ENCODE data around the gene SPTBN5.

Gene SPTBN5

DNA sequence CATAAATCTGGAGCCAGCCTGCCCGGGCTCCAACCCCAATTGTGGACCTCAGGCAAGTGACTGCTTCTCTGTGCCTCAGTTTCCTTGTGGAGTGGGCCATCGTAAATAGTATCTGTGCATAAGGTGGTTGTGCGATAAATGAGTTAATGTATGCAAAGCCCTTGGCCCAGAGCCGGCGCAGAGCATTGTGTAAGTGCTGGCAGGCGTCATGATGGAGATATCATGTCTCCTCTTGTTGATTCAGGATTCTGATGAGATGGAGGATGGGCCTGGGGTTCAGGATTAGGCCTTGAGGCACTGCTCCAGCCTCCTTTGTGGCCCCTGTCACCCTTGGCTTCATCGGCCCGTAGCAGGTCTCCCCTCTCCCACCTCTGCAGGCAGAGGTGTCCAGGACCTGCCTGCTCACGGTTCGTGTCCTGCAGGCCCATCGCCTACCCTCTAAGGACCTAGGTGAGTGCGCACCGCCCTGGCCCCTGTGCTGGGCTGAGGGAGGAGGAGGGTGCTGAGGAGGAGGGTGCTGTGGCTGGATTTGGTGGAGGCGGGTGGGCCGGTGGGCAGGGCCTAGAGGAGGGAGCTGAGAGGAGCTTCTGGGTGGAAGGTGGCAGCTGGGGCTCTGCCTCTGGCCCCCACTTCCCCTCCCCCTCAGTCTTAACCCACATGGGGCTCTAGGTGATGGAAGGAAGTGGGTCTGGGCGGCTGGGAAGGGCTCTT is 53.9 kb downstream of the SPTBN5 start:
- Histone ChIP-seq H3K27me3 (ENCODE audit: low read depth, low read length) (no peaks in the 10 kb centered on the region), H3K9me3 (ENCODE audit: insufficient read depth, low read length) (no peaks in the 10 kb centered on the region), H3K4me1 (ENCODE audit: low read length) (no peaks in the 10 kb centered on the region), H3K4me2 (ENCODE audit: low read length) (no peak overlapping the region), H3K36me3 (replicated peaks; ENCODE audit: low read depth, low read length) (no peaks in the 10 kb centered on the region), H3K4me3 (ENCODE audit: low read length) (no peak overlapping the region), H3K79me2 (ENCODE audit: low read length) (no peaks in the 10 kb centered on the region), H4K20me1 (ENCODE audit: insufficient read depth, low read length) (no peaks in the 10 kb centered on the region), H3K27ac (ENCODE audit: low read length) (no peak overlapping the region), H3K9ac (ENCODE audit: low read length) (no peak overlapping the region), H2AFZ (ENCODE audit: low read depth, low read length) (no peak overlapping the region)
- TF ChIP-seq, protein P1, sequence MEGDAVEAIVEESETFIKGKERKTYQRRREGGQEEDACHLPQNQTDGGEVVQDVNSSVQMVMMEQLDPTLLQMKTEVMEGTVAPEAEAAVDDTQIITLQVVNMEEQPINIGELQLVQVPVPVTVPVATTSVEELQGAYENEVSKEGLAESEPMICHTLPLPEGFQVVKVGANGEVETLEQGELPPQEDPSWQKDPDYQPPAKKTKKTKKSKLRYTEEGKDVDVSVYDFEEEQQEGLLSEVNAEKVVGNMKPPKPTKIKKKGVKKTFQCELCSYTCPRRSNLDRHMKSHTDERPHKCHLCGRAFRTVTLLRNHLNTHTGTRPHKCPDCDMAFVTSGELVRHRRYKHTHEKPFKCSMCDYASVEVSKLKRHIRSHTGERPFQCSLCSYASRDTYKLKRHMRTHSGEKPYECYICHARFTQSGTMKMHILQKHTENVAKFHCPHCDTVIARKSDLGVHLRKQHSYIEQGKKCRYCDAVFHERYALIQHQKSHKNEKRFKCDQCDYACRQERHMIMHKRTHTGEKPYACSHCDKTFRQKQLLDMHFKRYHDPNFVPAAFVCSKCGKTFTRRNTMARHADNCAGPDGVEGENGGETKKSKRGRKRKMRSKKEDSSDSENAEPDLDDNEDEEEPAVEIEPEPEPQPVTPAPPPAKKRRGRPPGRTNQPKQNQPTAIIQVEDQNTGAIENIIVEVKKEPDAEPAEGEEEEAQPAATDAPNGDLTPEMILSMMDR (IDR thresholded peaks at IDR 0.05; ENCODE audit: low read depth, low read length), result no peak
- no peak for TF ChIP-seq EZH2phosphoT487 (IDR thresholded peaks at IDR 0.05; ENCODE audit: low read depth)

DNA sequence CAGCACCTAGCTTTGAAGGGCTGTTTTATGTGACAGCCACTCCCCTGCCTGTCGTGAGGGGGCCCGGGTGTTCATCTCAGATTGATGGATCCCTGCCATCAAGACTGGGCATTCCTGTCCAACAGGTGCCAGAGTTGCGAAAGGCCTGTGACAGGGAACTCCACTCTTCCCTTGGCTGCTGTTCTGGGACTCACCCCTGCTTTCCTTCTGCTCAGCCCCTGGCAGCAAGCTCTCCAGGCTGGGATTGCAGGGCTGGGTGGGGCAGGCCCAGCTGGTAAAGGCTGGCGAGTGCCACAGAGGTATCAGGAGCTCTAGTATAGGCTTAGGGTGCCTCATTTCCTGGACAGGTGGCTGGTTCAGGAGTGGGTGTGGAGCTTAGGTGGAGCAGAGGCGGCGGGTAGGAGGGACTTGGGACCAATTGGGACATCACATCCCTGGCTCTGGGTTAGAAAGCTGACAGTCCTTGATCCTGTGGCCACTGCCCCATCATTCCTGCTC is 55.4 kb downstream of the SPTBN5 start, which contains the start of gene PLA2G4B:
PLA2G4B (plus strand) TSS at position 448 of the 498 bp plus-strand sequence. CDS start 67 bp downstream, outside the sequence.
- no peaks in the 10 kb centered on the region for H3K79me2 ChIP-seq (ENCODE audit: low read length)
- no peak within 1 kb of the TSS for H3K4me2 ChIP-seq (ENCODE audit: low read length)
- no peaks in the 10 kb centered on the region for H3K27me3 ChIP-seq (ENCODE audit: low read depth, low read length)
- H3K9me3 ChIP-seq (ENCODE audit: insufficient read depth, low read length), result no peaks in the 10 kb centered on the region
- no peak within 1 kb of the TSS for H3K27ac ChIP-seq (ENCODE audit: low read length)
- no peak within 1 kb of the TSS for H3K9ac ChIP-seq (ENCODE audit: low read length)
- no peak within 1 kb of the TSS for H2AFZ ChIP-seq (ENCODE audit: low read depth, low read length)
- H3K4me3 ChIP-seq (ENCODE audit: low read length), result no peak within 1 kb of the TSS
- H4K20me1 ChIP-seq (ENCODE audit: insufficient read depth, low read length), result no peaks in the 10 kb centered on the region
- no peaks in the 10 kb centered on the region for H3K36me3 ChIP-seq (replicated peaks; ENCODE audit: low read depth, low read length)
- H3K4me1 ChIP-seq (ENCODE audit: low read length), result no peaks in the 10 kb centered on the region
- no peak for TF ChIP-seq EZH2phosphoT487 (IDR thresholded peaks at IDR 0.05; ENCODE audit: low read depth)

DNA sequence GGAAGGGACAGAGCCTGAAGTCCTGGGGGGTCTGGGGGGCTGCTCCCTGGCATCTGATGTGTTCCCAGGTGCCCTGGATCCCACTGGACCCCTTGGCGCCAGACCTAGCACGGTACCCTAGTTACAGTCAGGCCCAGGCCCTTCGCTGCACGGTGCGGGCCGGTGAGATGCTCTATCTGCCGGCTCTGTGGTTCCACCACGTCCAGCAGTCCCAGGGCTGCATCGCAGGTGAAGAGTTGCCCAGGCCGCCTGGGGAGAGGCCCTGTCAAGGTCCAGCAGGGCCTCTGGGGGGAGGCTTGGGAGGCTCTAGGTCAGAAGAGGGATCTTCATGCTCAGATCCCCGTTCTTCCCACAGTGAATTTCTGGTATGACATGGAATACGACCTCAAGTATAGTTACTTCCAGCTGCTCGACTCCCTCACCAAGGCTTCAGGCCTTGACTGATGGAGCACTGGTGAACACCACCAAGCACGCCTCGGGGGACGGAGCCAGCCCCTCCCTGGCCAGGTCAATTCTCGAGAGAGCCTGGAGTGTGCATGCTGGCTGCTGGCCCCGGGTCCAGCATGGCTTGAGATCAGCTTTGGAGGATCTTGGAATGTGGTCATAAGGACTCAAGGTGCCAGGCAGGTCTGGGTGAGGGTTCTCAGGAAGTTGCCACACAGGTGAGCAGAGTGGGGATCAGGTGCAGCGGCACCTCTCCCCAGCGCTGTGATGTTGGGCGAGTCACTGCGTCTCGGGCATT is 57.0 kb downstream of the SPTBN5 start:
- H3K4me3 ChIP-seq (ENCODE audit: low read length), result no peak overlapping the region
- no peaks in the 10 kb centered on the region for H3K36me3 ChIP-seq (replicated peaks; ENCODE audit: low read depth, low read length)
- no peak overlapping the region for H3K9ac ChIP-seq (ENCODE audit: low read length)
- no peaks in the 10 kb centered on the region for H4K20me1 ChIP-seq (ENCODE audit: insufficient read depth, low read length)
- no peaks in the 10 kb centered on the region for H3K27me3 ChIP-seq (ENCODE audit: low read depth, low read length)
- H3K79me2 ChIP-seq (ENCODE audit: low read length), result no peaks in the 10 kb centered on the region
- no peak for TF ChIP-seq EZH2phosphoT487 (IDR thresholded peaks at IDR 0.05; ENCODE audit: low read depth)
- TF ChIP-seq, protein P1 (IDR thresholded peaks at IDR 0.05; ENCODE audit: low read depth, low read length), result no peak
- no peaks in the 10 kb centered on the region for H3K9me3 ChIP-seq (ENCODE audit: insufficient read depth, low read length)
- no peak overlapping the region for H2AFZ ChIP-seq (ENCODE audit: low read depth, low read length)
- H3K4me2 ChIP-seq (ENCODE audit: low read length), result no peak overlapping the region
- no peak overlapping the region for H3K27ac ChIP-seq (ENCODE audit: low read length)
- H3K4me1 ChIP-seq (ENCODE audit: low read length), result no peaks in the 10 kb centered on the region

DNA sequence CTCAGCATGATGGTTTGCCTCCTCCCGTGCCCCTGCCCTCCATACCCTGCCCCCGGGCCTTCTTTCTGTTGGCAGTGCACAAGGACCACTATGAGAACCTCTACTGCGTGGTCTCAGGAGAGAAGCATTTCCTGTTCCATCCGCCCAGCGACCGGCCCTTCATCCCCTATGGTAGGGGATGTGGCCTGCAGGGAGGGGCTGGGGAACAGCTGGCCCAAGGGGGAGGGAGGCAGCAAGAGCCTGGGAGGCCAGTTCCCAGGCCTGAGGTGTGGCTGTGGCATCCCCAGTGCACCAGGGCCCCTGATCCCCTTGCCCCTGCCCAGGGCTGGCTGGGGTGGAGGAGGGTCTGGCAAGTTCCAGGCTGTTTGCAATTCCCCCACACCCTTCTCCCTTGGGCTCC is 57.8 kb downstream of the SPTBN5 start:
- H3K9ac ChIP-seq (ENCODE audit: low read length), result no peak overlapping the region
- no peaks in the 10 kb centered on the region for H3K36me3 ChIP-seq (replicated peaks; ENCODE audit: low read depth, low read length)
- H3K4me3 ChIP-seq (ENCODE audit: low read length), result no peak overlapping the region
- H3K27ac ChIP-seq (ENCODE audit: low read length), result no peak overlapping the region
- no peak overlapping the region for H2AFZ ChIP-seq (ENCODE audit: low read depth, low read length)
- H3K27me3 ChIP-seq (ENCODE audit: low read depth, low read length), result no peaks in the 10 kb centered on the region
- H4K20me1 ChIP-seq (ENCODE audit: insufficient read depth, low read length), result no peaks in the 10 kb centered on the region
- TF ChIP-seq, protein P1 (IDR thresholded peaks at IDR 0.05; ENCODE audit: low read depth, low read length), result no peak
- no peak for TF ChIP-seq EZH2phosphoT487 (IDR thresholded peaks at IDR 0.05; ENCODE audit: low read depth)
- H3K4me1 ChIP-seq (ENCODE audit: low read length), result no peaks in the 10 kb centered on the region
- H3K4me2 ChIP-seq (ENCODE audit: low read length), result no peak overlapping the region
- H3K79me2 ChIP-seq (ENCODE audit: low read length), result no peaks in the 10 kb centered on the region
- H3K9me3 ChIP-seq (ENCODE audit: insufficient read depth, low read length), result no peaks in the 10 kb centered on the region
